Measurements from ENCODE around the gene PSENEN.
A peak's percentile ranks its signal among the peaks of the same experiment; 100 is the strongest.

Gene PSENEN

DNA sequence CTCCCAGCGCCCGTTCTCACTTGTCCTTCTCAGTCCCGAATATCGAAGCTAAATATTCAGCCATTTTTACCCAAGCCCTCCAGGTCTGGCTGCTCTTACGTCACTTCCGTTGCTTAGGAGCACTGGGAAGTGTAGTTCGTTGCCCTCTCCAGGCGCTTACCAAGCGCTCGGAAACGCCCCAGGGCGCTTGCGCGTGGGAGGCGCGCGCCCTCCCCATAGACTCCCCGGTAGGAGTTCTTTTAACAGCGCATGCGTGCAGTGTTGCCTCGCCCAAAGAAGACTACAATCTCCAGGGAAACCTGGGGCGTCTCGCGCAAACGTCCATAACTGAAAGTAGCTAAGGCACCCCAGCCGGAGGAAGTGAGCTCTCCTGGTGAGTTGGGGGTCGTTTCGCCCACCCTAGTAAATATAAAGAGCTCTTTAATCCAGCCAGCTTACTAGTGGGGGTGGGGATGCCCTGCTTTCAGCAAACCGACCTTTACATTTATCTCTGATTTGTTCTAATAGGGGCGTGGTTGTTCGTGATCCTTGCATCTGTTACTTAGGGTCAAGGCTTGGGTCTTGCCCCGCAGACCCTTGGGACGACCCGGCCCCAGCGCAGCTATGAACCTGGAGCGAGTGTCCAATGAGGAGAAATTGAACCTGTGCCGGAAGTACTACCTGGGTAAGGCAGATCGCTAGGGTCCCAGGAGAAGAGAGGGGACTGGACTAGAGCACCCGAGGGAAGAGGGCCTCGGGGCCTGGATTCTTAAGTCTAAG is at the start of gene PSENEN, which contains the start of gene U2AF1L4:
Gene PSENEN, plus strand, starts transcription at position 324 of the 759 bp plus-strand sequence. Its CDS starts 280 bp downstream, at position 604.
Gene U2AF1L4, minus strand, starts transcription at position 91 of the 759 bp plus-strand sequence. Its CDS starts 27 bp downstream, at position 64.
- DNase-seq (ENCODE audit: low read depth), result peak; percentile 94

GRCh38 chr19:35695895-35696422 is 49.5 kb upstream of the PSENEN start:
- no peak for DNase-seq (ENCODE audit: low read depth)

GRCh38 chr19:35696835-35697234 is 48.6 kb upstream of the PSENEN start:
- no peak for DNase-seq (ENCODE audit: low read depth)

DNA sequence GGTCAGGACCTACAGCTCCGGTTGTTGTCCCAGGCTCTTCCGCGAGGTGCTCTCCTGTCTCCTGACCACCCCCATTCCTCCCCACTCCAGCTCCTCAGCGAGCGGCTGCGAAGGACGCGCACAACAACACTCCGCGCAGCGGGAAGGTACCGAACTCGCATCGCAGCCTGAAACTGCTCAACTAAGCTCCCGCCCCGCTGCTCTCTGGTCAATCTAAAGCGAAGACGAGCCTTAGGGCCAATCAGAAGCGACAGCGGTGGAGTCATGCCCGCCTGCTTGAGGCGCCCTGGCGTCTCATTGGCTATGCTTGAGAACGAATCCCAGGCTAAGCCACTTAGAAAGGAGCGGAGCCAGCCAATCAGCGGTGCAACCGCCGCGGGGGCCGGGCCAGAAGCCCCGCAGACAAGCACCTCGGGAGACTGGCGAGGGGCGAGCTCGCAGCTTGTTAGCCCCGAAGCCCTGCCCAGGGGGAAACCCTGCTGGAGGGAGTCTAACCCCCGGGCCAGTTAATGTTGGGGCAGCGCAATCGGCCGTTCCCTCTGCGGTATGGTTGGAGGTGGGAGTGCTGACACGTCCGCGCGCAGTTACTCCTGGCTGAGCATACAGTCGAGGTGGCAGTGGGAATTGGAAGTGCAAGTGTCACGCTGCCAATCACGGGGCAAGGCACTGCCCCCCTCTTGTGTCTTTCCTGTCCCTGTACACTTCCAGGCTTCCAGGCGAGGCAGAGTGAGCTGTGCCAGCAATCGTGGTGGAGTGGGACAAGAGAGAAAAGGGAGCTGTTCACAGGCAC is 43.0 kb upstream of the PSENEN start:
- peak; percentile 89 for DNase-seq (ENCODE audit: low read depth)

- DNase-seq (ENCODE audit: low read depth), result no peak
Measured at GRCh38 chr19:35703343-35703742, 42.1 kb upstream of the PSENEN start.

GRCh38 chr19:35704218-35704617 is 41.2 kb upstream of the PSENEN start, which contains the start of gene ZBTB32:
TSS of gene ZBTB32 (plus strand) at chr19:35704558. CDS start at chr19:35714627, 10,069 bp downstream.
- DNase-seq (ENCODE audit: low read depth), result no peak

DNA sequence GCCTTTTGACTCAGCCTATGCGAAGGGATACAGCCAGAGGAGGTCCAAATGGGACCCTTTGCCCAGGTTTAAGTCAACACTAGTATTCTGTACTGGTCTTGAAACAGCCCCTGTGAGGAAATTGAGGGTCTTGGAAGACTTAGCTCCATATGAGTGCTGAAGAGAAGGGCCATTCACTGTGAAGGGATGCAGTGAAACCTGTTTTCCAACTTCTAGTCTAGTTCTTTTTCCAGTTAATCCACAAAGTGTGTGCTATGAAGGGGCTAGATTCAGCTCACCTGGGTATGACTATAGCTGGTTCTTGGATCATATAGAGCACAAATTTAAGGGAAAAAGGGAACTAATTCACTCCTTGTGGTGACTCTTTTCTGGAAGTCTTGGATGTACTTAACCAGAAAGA is 37.1 kb upstream of the PSENEN start:
- no peak for DNase-seq (ENCODE audit: low read depth)

GRCh38 chr19:35710784-35711723 is 34.4 kb upstream of the PSENEN start:
- peak; percentile 67 for DNase-seq (ENCODE audit: low read depth)

DNA sequence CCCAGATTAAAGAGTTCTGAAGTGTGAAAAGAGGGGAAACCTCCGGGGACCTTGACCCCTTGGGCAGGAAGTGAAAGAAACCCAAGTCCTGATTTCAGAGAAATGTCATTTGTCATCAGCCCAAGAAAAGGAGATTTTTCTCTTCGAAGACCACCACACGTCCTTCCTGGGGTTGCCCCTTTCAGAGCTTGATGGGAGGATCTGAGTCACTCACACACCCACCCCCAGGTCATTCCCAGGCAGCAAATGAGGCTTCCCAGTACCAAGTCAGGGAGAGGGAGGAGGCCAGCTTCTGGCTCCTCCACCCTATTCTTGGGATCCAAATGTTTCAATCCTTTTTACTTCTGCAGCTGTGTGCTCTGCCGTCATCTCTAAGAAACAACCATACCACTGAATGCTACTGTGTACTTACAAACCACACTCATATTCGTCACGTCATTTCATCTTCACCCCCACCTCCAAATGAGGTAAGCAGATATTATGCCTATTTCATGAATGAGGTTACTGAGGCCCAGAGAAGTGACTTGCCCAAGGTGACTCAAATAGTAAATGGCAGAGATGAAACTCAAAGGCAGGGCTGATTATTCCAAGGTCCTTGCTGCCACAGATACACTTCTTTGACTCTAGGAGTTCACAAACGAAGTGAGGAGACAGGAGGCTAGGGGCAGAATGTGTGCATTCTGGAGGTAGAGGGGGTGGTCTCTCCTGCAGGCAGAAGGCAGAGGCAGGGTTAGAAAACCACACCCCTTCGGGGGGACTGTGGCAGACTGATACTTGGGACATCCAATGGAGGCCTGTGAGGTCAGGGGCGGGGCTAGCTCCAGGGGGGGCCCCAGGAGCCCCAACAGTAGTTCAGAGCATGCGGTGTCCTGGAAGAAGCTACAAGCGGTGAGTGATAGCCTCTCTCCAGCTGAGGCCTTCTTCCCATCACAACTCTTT is 32.6 kb upstream of the PSENEN start:
- peak; percentile 80 for DNase-seq (ENCODE audit: low read depth)

- DNase-seq (ENCODE audit: low read depth), result no peak
Measured at GRCh38 chr19:35713506-35713850, 32.0 kb upstream of the PSENEN start.

GRCh38 chr19:35713904-35714495 is 31.5 kb upstream of the PSENEN start:
- DNase-seq (ENCODE audit: low read depth), result no peak

GRCh38 chr19:35714601-35715354 is 30.7 kb upstream of the PSENEN start:
- DNase-seq (ENCODE audit: low read depth), result no peak

DNA sequence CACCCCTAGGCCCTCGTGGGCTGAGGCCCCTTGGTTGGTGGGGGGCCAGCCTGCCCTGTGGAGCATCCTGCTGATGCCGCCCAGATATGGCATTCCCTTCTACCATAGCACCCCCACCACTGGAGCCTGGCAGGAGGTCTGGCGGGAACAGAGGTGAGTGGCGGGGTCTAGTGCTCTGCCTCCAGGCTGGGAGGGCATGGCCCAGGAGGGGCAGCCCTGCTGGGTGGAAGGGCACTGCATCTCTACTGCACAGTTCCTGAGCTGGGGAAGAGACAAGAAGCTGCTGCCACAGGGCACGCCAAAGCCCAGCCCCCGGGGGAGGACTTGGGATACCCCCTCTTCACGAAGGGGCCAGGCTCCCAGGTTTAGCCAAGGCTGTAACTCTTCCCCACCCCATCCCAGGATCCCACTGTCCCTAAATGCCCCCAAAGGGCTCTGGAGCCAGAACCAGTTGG is 30.1 kb upstream of the PSENEN start:
- DNase-seq (ENCODE audit: low read depth), result no peak

DNA sequence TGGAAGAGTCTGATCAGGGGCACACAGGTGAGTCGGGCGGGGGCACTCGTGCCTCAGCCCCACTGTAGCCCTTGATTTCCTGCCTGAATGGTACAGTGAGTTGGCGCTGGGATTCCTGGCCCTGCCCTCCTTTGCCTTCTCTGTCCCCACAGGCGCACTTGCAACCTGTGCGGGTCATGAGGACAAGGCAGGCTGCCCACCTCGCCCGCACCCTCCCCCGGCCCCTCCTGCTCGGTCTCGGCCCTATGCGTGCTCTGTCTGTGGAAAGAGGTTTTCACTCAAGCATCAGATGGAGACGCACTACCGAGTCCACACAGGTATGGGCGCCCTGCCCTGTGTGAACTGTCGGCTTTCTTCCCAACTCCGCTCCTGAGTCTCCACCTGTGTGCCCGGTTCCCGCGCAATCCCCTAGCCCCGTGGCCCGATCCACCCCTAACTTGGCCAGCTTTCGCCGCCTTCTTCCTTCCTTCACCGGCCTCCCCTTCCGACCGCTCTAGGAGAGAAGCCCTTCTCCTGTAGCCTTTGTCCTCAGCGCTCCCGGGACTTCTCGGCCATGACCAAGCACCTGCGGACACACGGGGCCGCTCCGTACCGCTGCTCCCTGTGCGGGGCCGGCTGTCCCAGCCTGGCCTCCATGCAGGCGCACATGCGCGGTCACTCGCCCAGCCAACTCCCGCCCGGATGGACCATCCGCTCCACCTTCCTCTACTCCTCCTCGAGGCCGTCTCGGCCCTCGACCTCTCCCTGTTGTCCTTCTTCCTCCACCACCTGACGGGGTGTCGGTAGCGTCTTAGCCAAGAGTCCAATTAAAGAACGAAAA is 29.3 kb upstream of the PSENEN start:
- DNase-seq (ENCODE audit: low read depth), result no peak

DNA sequence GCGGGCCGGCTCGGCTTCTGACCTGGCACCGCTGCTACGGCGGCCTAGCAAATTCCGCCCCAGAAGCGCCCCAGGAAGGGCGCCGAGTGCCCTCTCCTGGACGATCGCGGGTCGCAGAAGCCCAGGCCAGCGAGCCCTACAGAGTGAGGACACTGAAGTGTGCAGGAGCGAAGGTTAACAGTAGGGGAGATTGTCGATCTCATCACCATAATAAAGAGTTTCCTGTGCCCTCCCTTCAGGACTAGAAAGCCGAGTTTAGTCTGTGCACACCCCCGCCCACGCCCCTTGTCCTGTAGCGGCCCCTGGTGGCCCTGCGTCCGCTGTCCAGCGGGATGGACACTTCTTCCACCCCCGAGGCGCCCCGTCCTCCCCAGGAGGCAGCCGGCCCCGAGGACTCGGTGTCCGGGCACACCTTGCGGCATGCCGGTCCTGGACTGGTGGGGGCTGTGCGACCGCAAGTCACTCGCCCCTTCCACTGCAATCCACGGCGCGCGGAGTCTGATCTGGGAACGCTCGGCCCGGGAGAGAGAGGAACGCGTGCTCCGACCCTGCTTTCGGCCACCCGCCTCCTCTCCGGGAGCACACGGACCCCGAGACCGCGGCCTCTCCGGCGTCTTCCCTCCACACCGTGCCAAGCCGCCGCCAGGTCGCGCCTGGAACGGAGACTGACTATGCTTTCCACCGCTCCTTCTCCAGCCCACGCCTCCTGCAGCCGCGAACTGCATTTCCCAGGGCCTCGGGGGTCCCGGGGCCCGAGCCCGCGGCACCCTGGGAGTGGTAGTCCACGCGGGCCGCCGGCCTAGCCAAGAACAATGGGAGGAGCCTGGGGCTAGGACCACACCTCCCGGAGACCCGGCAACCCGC is 28.4 kb upstream of the PSENEN start:
- peak; percentile 71 for DNase-seq (ENCODE audit: low read depth)

GRCh38 chr19:35717665-35718344 is 27.6 kb upstream of the PSENEN start, which contains the start of gene KMT2B:
TSS of gene KMT2B (plus strand) at chr19:35718003. CDS start at chr19:35718019, 16 bp downstream.
- peak; percentile 97 for DNase-seq (ENCODE audit: low read depth)
